K562 (cell line): Measurements from ENCODE around the gene FGF14. TPM values are rescaled to one million over a fixed set of nuclear protein-coding genes. Genes with fewer than 3 reads are reported as not detected.
A peak's percentile ranks its signal among the peaks of the same experiment; 100 is the strongest.

ENCODE experiments used
- ATF1 ChIP-seq, 2 experiments: fragments of 450-650 bp in 1 of 2; IDR thresholded peaks; 2 replicates each; pipeline ENCODE4 v1.6.1; 2016; ENCODE audit warnings: missing compliant biosample characterization in 1 of 2, missing genetic modification characterization in 1 of 2
- CBX1 ChIP-seq: sonication (generic); IDR thresholded peaks from 2 replicates; pipeline ENCODE4 v1.6.1; 2016; ENCODE audit warnings: antibody characterized with exemption, low read depth, mild to moderate bottlenecking
- CSDE1 ChIP-seq, 2 experiments: fragments of 450-650 bp; IDR thresholded peaks; 2 replicates each; pipeline ENCODE4 v1.6.1; 2016; ENCODE audit warnings: mild to moderate bottlenecking in 1 of 2
- ETS2 ChIP-seq: IDR thresholded peaks from 2 replicates; pipeline ENCODE4 v1.6.1; 2016; ENCODE audit warnings: borderline replicate concordance, missing genetic modification characterization, mild to moderate bottlenecking, moderate library complexity, missing compliant biosample characterization; ENCODE audit not compliant: poor library complexity, severe bottlenecking
- HNRNPLL ChIP-seq: fragments of 200-400 bp; formaldehyde crosslinking; IDR thresholded peaks from 2 replicates; pipeline ENCODE4 v1.6.1; 2017; ENCODE audit warnings: low read length, low read depth, mild to moderate bottlenecking; ENCODE audit not compliant: poor library complexity, severe bottlenecking
- MED1 ChIP-seq: sonication (generic); formaldehyde crosslinking; IDR thresholded peaks from 2 replicates; pipeline ENCODE4 v1.8.1; 2023; ENCODE audit warnings: missing genetic modification reagents, borderline replicate concordance
- RFX1 ChIP-seq: fragments of 450-650 bp; IDR thresholded peaks from 2 replicates; pipeline ENCODE4 v1.6.1; 2016; ENCODE audit warnings: mild to moderate bottlenecking, moderate library complexity
- SREBF2 ChIP-seq: sonication (generic); formaldehyde crosslinking; IDR thresholded peaks from 2 replicates; pipeline ENCODE4 v1.4.0; 2020; ENCODE audit warnings: mild to moderate bottlenecking, missing genetic modification reagents
- ZBTB7A ChIP-seq: IDR thresholded peaks from 2 replicates; pipeline ENCODE4 v1.6.1; 2011; ENCODE audit warnings: low read depth, mild to moderate bottlenecking, low read length, moderate library complexity, borderline replicate concordance; ENCODE audit not compliant: control insufficient read depth
- ZNF354B ChIP-seq: fragments of 250-450 bp; sonication (Bioruptor Pico); IDR thresholded peaks from 2 replicates; pipeline ENCODE4 v1.4.0; 2020
- ZNF778 ChIP-seq: fragments of 450-650 bp; formaldehyde crosslinking; IDR thresholded peaks from 2 replicates; pipeline ENCODE4 v1.4.0; 2020; ENCODE audit warnings: mild to moderate bottlenecking, moderate library complexity
- polyA plus RNA-seq, 8 experiments: library from polyadenylated mRNA; depleted of rRNA in 4 of 8; stranded (reverse) in 5 of 8; unstranded in 3 of 8; fragments of >200 nt; fragmentation: Nextera tagmentation in 2 of 8; fragmentation: Illumina TruSeq in 1 of 8; extraction: Ambion mirVana in 2 of 8; extraction: Trizol in 1 of 8; gene quantifications; 2 replicates each; pipeline versions ENCODE4 v1.2.1 to v1.2.3, GENCODE V29; 2011 to 2014; ENCODE audit warnings: inconsistent platforms in 1 of 8, missing spikeins in 1 of 8
- total RNA-seq, 7 experiments: library from RNA; depleted of rRNA in 6 of 7; stranded (reverse); fragments of >200 nt in 6 of 7; fragmentation: Illumina TruSeq in 2 of 7; extraction: Trizol in 2 of 7; gene quantifications; 2 replicates each; pipeline versions ENCODE4 v1.2.1 to v1.2.3, GENCODE V29; 2011 to 2021; ENCODE audit warnings: low replicate concordance in 1 of 7
- TF ChIP-seq, protein P1 (sequence below): fragments of 450-650 bp; IDR thresholded peaks from 2 replicates; pipeline ENCODE4 v1.6.1; 2016; ENCODE audit warnings: low read depth
- TF ChIP-seq, protein P2 (sequence below): fragments of 250-450 bp; sonication (Bioruptor Pico); IDR thresholded peaks from 2 replicates; pipeline ENCODE4 v1.8.0; 2022; ENCODE audit warnings: inconsistent platforms

FGF14 gene
- total and polyA plus RNA-seq, 9 of the 15 experiments (the other 6 are each of a cell fraction or from before 2014, with no cell fraction given): not detected

DNA sequence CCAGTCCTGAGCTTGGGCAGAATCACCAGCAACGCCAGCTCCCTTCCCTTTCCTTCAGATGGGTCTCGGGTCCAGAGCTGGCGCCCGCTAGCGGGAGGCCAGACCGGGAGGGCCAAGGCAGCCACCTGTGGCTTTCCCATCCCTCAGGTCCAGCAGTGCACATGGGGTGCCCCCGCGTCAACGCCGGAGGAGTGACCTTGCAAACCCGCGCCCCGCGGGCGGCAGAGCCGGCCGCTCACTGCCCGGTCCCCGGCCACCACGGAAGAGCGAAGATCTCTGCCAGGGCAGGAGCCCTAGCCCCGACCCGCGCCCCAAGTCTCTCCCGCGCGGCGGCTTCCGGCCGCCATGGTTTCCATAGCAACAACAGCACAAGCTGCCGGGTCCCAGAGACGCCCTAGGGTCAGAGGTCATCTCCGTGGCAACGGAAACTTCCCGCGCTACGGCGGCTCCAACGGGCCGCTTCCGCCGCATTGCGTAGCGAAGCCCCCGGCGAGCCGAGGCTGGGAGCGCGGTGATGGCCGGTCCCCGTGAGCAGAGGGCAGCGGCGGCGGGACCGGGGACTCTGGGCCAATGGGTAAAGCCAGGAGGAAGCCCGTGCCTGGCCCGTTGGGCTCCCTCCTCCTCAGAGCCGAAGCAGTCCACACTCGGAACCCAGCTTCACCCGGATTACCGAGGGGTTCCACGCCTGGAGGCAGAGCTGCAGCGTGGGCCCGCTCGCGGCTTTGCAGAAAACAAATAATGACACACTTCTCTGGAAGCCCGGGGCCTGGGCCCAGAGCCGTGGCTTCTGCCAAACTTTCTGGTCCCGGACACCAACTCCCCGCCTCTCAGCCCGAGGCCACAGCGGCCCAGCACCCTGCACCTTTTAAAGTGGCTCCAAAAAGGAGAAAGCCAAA is 7.4 kb downstream of the FGF14 start (continued):
- TF ChIP-seq, protein P1, sequence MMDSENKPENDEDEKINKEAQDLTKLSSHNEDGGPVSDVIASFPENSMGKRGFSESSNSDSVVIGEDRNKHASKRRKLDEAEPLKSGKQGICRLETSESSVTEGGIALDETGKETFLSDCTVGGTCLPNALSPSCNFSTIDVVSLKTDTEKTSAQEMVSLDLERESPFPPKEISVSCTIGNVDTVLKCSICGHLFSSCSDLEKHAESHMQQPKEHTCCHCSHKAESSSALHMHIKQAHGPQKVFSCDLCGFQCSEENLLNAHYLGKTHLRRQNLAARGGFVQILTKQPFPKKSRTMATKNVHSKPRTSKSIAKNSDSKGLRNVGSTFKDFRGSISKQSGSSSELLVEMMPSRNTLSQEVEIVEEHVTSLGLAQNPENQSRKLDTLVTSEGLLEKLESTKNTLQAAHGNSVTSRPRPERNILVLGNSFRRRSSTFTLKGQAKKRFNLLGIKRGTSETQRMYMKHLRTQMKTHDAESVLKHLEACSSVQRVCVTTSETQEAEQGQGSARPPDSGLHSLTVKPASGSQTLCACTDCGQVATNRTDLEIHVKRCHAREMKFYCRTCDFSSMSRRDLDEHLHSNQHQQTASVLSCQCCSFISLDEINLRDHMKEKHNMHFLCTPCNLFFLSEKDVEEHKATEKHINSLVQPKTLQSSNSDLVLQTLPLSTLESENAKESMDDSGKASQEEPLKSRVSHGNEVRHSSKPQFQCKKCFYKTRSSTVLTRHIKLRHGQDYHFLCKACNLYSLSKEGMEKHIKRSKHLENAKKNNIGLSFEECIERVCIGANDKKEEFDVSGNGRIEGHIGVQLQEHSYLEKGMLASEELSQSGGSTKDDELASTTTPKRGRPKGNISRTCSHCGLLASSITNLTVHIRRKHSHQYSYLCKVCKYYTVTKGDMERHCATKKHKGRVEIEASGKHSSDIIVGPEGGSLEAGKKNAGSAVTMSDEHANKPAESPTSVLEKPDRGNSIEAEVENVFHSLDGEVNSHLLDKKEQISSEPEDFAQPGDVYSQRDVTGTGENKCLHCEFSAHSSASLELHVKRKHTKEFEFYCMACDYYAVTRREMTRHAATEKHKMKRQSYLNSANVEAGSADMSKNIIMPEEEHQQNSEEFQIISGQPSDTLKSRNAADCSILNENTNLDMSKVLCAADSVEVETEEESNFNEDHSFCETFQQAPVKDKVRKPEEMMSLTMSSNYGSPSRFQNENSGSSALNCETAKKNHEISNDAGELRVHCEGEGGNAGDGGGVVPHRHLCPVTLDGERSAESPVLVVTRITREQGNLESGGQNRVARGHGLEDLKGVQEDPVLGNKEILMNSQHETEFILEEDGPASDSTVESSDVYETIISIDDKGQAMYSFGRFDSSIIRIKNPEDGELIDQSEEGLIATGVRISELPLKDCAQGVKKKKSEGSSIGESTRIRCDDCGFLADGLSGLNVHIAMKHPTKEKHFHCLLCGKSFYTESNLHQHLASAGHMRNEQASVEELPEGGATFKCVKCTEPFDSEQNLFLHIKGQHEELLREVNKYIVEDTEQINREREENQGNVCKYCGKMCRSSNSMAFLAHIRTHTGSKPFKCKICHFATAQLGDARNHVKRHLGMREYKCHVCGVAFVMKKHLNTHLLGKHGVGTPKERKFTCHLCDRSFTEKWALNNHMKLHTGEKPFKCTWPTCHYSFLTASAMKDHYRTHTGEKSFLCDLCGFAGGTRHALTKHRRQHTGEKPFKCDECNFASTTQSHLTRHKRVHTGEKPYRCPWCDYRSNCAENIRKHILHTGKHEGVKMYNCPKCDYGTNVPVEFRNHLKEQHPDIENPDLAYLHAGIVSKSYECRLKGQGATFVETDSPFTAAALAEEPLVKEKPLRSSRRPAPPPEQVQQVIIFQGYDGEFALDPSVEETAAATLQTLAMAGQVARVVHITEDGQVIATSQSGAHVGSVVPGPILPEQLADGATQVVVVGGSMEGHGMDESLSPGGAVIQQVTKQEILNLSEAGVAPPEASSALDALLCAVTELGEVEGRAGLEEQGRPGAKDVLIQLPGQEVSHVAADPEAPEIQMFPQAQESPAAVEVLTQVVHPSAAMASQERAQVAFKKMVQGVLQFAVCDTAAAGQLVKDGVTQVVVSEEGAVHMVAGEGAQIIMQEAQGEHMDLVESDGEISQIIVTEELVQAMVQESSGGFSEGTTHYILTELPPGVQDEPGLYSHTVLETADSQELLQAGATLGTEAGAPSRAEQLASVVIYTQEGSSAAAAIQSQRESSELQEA: peak; percentile 92
- TF ChIP-seq ZNF778 (CRISPR knock-in tag) (no peak), RFX1 (peak; percentile 96), MED1 (CRISPR knock-in tag) (no peak), ZBTB7A (peak; percentile 23; the same call in 1 of the 2 replicates), CBX1 (no peak), ETS2 (tag) (no peak), ZNF354B (CRISPR knock-in tag) (no peak), HNRNPLL (peak; percentile 27), ATF1 (CRISPR knock-in tag; IDR thresholded peaks at IDR 0.05) (no peak), ATF1 (tag; IDR thresholded peaks at IDR 0.05) (0 out of 2 replicates have a peak, but pooled peaks have one; percentile 23), CSDE1 (IDR thresholded peaks at IDR 0.05) (peak in 1 of 2 experiments; percentile 79; a peak in 2 of 4 replicates), SREBF2 (CRISPR knock-in tag) (no peak)
- TF ChIP-seq, protein P2, sequence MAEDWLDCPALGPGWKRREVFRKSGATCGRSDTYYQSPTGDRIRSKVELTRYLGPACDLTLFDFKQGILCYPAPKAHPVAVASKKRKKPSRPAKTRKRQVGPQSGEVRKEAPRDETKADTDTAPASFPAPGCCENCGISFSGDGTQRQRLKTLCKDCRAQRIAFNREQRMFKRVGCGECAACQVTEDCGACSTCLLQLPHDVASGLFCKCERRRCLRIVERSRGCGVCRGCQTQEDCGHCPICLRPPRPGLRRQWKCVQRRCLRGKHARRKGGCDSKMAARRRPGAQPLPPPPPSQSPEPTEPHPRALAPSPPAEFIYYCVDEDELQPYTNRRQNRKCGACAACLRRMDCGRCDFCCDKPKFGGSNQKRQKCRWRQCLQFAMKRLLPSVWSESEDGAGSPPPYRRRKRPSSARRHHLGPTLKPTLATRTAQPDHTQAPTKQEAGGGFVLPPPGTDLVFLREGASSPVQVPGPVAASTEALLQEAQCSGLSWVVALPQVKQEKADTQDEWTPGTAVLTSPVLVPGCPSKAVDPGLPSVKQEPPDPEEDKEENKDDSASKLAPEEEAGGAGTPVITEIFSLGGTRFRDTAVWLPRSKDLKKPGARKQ (CRISPR knock-in tag): no peak
